Left renal cortex interstitium (tissue), 4 donors: ENCODE data around the gene GTF2H1. TPM values are rescaled to one million over a fixed set of nuclear protein-coding genes. Genes with fewer than 3 reads are reported as not detected.
A peak's percentile ranks its signal among the peaks of the same experiment; 100 is the strongest.
"Not testable (repeated sequence)": the region's sequence is repeated elsewhere in the genome, so short reads cannot be mapped to it uniquely, and the experiment has no call there.

Source experiments
- DNase-seq, 4 donors: peaks; one replicate each; pipeline ENCODE4 v3.0.0-alpha.2; 2013; ENCODE audit warnings: low read depth in 4 of 4, low spot score in 2 of 4, missing footprints in 1 of 4
- polyA plus RNA-seq, 4 donors: library from polyadenylated mRNA; unstranded; fragments of 120-200 nt; gene quantifications; one replicate each; pipeline ENCODE4 v1.2.1, GENCODE V29; 2013; ENCODE audit not compliant: insufficient read length in 4 of 4

Gene GTF2H1
- polyA plus RNA-seq, 4 donors = 45.1 to 64.1 (median 58.0) TPM

DNA sequence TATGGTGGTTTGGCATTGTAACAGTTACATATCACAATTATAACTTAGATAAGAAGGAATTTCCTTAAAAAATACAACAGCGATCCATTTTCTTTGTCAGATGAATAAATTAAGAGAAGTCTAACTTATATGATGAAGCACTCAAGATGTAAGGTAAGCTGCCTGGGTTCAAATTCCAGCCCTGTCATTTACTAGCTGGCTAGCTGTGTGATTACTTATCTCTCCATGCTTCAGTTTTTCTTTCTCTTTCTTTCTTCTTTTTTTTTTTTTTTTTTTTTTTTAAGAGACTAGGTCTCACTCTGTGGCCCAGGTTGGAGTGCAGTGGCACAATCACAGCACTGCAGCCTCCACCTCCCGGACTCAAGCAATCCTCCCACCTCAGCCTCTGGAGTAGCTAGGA lies 49.8 kb downstream of the GTF2H1 start:
- no peak for DNase-seq

DNA sequence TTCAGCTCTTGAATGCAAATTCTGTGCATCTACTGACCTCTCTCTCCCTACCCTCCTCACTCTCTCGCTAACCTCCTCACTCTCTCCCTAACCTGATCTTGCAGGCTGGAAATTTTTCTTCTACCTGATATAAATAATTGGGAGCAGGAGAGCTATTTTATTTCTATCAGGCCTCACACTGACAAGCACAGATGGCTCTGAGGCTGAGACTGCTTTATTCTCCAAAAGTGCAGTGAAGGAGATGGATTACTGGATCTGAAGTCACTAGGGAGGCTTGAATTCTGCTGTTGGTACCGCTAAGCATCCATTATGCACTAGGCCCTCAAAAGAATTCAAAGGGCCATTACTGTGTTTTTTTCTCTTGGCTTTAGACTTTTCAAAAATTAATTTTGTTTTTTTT lies 52.6 kb downstream of the GTF2H1 start:
- no peak for DNase-seq

DNA sequence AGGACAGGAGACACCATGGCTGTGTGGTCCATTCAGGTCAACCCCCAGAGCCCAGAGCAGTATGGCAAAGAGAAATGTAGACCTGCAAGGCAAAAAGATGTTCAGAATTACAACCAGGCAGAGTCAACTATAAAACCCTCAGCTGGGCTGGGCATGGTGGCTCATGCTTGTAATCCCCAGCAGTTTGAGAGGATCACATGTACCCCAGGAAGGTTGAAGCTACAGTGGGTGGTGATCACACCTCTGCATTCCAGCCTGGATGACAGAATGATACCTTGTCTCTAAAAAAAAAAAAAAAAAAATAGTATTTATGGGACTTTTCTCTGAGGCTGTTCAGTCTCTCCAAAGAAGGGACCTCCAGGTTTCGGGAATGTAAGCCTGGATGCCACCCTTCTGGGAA lies 53.6 kb downstream of the GTF2H1 start:
- no peak for DNase-seq

DNA sequence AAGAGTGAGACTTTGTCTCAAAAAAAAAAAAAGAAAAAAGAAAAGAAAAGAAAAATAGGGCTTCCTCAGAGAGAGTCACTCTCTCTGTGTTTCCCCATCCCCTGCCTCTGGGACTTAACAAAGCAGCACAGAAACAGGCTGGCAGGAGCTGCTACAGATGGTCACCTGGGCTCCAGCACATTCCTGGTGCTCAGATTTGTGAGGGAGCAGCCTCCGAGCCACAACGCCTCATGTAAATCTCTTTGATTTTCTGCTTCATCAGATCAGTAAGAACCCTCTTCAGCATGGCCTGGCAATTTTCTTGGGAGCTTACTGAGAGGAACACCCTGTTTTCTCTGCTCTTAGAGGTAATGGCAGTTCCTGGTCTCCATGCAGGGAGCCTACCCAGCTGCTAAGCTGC lies 56.8 kb downstream of the GTF2H1 start:
- no peak for DNase-seq

DNA sequence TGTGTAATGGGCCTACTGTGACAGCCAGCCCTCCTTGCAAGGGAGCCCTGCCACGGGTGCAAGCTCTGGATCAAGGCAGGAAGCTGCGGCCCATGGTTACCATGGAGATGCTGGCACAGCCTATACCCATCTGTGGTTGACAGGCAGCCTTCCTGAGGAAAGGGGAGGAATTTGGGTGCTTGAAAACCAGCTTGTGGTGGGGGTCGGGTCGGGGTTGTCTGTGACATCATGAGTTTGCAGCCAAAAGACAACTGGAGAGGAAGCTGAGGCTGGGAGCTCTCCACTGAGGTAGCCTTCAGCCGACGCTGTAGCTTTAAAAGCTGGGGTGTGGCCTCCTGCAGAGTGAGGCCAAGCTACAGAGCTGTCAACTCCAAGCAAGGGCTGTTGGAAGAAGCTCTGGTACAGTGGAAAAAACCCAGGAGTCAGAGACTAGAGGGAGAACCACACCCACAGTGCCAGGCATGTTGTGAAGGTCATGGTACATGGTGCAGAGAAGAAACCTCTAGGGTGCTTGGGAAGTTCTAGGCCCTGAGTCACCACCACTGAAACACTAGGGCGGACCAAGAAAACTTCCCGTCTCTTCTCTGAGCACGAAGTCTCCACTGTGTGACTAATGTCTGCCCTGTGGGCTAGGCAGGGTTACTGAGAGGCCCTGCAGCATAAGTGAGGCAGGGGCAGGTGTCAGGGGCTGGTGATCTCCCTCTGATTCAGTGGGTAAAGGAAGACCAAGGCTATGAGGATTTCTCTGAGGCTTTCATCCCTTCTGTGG lies 61.2 kb downstream of the GTF2H1 start:
- peak in 1 of 4 donors; percentile 10 for DNase-seq

DNA sequence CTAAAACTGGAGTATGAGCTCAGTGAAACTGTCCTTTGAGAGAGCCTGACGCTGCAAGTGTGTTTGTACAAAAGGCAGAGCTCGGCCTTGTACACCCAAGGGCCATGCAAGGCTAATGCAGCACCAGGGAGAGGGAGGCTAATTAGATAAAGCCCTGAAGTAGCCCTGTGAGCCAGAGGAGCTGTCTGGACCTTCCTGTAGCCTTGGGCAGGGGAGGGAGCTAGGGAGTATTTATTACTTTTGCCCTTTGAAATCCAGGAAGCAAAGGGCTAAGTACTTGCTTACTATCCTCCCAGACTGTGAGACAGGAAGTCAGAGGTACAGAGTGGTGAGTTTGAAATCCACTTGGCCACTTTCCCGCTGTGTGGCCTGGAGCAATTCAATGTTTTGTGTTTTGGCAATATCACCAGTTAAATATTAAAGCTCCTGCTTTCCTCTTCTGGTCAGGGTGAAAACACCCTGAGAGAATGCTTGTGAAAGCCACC lies 61.8 kb downstream of the GTF2H1 start:
- DNase-seq = peak in 1 of 4 donors; percentile 36

DNA sequence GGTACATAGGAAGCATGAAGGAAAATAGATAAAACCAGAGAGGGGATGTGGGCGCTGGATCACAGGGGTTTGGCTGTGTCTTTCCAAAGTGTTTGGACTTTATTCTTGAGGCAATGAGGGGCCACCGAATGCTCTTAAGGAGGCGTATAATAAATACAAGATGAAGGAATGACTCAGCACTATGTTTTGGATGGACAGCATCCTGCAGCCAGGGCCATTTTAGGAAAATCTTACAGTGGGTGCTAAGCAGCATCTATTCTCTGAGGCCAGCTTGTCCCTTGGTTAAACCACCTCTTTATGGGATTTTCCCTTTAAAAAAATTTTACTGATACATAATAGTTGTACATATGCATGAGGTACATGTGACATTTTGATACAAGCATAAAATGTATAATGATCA lies 67.7 kb downstream of the GTF2H1 start:
- DNase-seq = no peak

DNA sequence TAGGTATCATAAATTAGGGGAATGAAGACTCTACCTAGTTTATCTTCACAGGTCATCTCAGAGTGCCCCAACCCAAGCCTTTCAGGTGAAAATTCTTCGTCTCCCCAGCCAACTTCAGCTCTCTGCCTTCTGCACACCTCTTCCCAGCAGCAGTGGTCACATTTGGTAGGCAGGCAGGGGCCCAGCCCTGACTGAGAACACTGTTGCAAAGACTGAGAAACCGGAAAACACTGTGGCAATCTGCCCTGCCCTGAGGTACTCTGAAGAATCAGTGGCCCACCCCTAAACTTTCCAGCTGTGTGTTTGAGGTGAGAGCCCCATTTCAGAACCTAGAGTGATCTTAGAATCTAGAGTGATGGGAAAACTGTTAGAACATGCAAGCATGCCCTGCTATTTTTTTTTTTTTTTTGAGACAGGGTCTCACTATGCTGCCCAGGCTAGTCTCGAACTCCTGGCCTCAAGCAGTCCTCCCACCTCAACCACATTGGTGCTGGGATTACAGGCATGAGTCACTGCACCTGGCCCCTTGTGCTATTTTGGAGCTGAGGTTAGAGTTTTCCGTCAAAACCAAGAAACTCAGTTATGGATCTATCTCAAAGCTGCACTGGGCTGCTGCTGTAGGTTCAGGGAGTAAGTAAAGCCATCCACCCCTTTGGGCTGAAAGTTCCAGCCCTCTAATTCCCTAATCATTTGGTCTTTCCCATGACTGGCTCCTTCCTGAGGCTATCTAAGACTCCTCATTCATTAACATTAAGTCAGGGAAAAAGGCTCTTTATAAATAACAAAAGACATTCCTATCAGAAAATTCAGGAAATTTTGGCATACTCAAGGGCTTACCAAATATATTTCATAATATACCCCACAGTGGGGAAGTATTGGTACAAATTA lies 70.3 kb downstream of the GTF2H1 start:
- DNase-seq = no peak

DNA sequence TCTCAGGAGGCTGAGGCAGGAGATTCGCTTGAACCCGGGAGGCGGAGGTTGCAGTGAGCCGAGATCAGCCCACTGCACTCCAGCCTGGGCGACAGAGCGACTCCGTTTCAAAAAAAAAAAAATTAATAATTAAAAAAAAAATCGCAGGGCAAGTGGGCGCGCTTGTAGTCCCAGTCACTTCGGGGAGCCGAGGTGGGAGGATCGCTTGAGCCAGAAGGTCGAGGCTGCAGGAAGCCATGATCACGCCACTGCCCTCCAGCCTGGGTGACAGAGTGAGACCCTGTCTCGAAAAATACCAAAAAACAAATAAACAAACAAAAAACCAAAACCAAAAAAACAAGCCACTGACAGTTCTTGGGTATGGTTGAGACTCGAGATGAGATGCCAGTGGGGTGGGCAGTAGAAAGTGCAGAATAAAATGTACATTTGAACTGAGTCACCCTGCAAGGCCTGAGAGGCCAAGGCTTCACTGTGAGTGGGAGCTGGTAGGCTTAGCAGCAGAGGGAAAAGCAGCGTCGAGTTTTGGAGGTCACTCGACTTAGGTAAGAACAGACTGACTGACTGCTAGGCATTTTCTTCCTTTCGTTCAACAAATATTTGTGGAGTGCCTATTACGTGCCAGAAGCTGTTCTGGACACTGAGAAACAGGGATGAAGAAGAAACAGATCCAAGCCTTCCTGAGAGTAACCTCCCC lies 71.4 kb downstream of the GTF2H1 start:
- DNase-seq = no peak

DNA sequence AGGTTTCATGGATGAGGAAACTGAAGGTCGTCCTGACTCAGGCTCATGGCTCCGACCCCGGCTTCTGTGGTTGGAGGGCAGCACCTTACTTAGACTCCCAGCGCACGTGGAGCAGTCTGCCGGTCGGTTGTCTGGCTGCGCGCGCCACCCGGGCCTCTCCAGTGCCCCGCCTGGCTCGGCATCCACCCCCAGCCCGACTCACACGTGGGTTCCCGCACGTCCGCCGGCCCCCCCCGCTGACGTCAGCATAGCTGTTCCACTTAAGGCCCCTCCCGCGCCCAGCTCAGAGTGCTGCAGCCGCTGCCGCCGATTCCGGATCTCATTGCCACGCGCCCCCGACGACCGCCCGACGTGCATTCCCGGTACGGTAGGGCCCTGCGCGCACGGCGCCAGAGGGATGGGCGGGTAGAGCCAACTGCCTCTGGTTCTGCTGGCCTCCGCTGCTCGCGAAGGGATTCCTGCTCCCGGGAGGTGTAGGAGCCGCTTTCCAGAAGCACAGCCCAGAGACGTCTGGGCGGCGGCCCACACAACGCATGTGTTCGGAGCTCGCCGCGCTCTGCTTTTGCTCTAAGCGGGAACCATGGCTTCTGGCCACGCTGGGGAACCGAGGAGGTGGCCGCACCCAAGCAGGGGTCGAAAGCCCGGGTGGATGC lies 72.0 kb downstream of the GTF2H1 start, which contains the start of gene LDHA:
TSS of gene LDHA (plus strand) at position 289 of the 653 bp plus-strand sequence. CDS start 2,280 bp downstream, outside the sequence.
- peak in 3 of 4 donors; percentile 67 to 80 (median 76) for DNase-seq

DNA sequence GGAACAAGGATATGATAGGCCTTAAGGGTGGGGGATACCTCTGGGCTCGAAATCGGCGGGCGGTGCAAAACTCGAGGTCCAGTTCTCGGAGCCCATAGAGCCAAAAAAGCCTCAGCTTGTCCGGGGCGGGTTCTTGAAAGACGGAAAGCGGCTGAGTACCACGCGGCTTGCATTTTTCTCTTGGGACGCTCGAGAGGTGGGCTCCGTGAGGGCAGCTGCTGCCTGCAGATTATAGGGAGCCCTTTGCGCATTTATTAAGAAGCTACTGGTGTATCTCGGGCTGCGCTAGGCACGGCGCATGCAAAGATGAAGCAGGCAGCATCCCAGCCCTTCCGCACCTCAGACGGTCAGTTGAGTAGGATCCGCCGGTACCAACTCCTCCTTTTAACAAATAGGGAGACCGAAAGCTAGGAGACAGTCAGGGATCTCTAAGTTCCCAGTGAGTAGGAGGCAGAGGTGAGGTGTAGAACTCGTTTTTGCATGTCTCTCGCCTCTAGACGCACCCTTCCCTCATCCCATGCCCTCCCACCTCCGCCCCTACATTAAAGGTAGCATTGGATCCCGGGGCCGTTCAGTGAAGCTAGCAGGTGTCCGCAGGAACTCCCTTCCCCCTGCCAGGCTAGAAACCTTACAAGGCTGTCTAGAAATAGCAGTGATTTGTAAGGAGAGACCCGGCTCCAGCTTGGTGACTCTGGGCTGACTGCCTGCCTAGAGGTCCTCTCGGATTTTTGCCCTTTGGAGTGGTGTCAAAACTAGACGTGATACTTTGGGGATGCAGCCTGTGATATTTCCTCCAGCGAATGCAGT lies 72.8 kb downstream of the GTF2H1 start:
- no peak for DNase-seq

DNA sequence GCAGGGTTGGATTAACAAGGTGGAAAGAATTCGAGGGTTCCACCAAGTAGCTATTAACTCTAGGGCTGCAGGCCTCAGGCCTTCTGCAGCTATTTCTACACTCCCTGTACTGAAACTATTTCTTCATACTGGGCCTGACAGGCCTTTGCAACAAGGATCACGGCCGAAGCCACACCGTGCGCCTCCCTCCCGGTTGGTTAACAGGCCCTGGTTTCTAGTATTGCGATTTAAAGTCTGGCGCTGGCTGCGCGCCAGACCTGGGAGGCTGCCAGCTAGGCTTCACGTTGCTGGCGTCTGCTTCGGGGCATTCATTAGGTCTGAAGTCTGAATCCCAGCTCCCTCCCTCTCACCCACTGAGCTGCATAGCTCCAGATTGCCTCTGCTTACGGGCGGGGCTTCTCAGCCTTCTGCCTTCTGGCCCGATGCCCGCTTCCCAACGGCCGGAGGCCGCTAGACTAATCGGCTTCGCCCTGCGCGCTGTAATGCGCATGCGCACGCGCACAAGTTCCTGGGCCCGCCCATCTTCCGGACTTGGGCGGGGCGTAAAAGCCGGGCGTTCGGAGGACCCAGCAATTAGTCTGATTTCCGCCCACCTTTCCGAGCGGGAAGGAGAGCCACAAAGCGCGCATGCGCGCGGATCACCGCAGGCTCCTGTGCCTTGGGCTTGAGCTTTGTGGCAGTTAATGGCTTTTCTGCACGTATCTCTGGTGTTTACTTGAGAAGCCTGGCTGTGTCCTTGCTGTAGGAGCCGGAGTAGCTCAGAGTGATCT lies 73.6 kb downstream of the GTF2H1 start:
- DNase-seq = peak; percentile 93 to 99 (median 96)

DNA sequence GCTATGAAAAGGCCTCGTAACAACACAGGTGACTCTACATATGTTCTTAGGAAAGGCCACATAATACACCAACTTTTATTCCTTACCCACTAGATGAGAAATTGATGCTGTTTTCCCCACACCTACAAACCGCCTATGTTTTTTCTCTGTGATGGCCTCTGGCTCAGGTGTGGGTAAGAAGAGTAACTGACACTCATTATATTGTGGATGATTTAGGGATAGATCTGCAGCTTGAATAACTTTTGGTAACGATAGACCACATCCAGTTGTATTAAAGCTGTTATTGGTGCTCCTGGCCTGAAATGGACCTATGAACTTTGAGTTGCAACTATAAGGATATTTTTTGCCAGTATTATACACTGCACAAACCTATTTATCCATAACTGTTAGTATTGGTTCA lies 75.6 kb downstream of the GTF2H1 start:
- no peak for DNase-seq

DNA sequence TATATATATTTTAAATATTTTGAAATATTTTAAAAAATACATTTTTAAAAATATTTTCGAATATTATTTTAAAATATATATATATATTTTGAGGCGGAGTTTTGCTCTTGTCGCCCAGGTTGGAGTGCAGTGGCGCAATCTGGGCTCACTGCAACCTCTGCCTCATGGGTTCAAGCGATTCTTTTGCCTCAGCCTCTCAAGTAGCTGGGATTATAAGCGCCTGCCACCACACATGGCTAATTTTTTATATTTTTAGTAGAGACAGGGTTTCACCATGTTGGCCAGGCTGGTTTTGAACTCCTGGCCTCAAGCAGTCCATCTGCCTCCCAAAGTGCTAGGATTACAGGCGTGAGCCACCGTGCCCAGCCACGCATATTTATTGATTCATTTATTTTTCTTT lies 78.7 kb downstream of the GTF2H1 start:
- not testable (repeated sequence) for DNase-seq

DNA sequence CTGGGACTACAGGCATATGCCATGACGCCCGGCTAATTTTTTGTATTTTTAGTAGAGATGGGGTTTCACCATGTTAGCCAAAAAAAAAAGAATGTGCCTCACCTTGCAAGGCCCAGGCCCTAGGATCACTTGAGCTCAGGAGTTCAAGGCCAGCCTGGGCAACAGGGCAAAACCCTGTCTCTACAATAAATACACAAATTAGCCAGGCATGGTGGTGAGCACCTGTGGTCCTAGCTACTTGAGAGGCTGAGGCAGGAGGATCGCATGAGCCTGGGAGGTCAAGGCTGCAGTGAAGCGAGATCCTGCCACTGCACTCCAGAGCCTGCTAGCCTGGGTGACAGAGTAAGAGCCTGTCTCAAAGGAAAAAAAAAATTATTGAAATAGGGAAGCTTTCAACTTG lies 81.7 kb downstream of the GTF2H1 start:
- no peak for DNase-seq

DNA sequence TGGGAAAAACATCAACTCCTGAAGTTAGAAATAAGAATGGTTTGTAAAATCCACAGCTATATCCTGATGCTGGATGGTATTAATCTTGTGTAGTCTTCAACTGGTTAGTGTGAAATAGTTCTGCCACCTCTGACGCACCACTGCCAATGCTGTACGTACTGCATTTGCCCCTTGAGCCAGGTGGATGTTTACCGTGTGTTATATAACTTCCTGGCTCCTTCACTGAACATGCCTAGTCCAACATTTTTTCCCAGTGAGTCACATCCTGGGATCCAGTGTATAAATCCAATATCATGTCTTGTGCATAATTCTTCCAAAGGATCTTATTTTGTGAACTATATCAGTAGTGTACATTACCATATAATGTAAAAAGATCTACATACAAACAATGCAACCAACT lies 85.0 kb downstream of the GTF2H1 start:
- not testable (repeated sequence) for DNase-seq

DNA sequence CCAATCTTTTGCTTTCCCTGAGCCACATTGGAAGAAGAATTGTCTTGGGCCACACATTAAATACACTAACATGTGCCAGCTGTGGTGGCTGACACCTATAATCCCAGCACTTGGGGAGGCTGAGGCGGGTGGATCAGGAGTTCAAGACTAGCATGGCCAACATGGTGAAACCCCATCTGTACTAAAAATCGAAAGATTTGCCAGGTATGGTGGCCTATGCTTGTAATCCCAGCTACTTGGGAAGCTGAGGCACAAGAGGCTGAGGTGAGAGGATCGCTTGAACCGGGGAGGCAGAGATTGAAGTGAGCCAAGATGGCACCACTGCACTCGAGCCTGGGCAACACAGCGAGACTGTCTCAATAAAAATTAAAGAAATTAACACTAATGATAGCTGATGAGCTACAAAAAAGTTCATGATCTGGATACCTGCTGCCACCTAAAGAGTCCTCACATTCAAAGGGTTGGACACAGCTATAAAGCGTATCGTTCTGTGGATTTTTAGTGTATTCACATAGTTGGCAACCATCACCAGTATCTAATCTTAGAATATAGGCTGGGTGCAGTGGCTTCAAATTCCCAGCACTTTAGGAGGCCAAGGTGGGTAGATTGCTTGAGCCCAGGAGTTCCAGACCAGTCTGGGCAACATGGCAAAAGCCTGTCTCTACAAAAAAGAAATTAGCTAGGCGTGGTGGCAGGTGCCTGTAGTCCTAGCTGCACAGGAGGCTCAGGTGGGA lies 86.4 kb downstream of the GTF2H1 start:
- no peak for DNase-seq

DNA sequence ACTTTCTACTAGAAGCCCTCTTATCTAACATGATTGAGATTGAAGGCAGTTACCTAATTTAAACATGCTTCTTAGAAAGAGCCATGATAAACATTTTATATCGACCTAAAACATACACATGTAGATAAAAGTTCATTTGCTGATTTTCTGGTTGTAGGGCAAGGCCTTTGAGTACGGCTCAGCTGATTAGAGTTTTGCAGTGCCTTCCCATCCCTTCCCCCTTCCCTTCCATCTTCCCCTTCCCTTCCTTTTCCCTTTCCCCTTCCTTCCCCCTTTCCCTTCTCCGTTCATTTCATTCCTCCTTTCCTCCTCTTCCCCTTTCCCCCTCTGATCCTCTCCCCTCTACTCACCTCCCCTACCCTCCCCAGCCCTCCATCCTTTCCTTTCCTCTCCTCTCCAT lies 94.1 kb downstream of the GTF2H1 start:
- DNase-seq = no peak
